ENCODE results near the gene NLRP1.

GRCh38 chr17:5500589-5501391, 83.5 kb downstream of the NLRP1 start:
- TF ChIP-seq CTCF (IDR thresholded peaks at IDR 0.05; ENCODE audit: low read depth, low read length) = no peak
- no peak for TF ChIP-seq POLR2A (IDR thresholded peaks at IDR 0.05; ENCODE audit: extremely low read depth, insufficient read length)
- no peak for TF ChIP-seq MAX (IDR thresholded peaks at IDR 0.05; ENCODE audit: low read depth, low read length)

All from NB4 (cell line).